Mesodermal cell (in vitro differentiated cells): ENCODE data around the gene ZNF710.

Experiments used
- H3K27ac ChIP-seq: 2 replicates; pipeline ENCODE4 v1.7.0; 2013; ENCODE audit warnings: mild to moderate bottlenecking, low read depth, low read length, moderate library complexity; ENCODE audit not compliant: severe bottlenecking
- H3K36me3 ChIP-seq: 2 replicates; pipeline ENCODE4 v1.7.1; 2013; ENCODE audit warnings: mild to moderate bottlenecking, low read length, moderate library complexity; ENCODE audit not compliant: control insufficient read depth, insufficient read depth
- H3K4me1 ChIP-seq: one replicate; pipeline ENCODE4 v1.7.1; 2013; ENCODE audit warnings: mild to moderate bottlenecking, low read length; ENCODE audit not compliant: insufficient read depth, control insufficient read depth, poor library complexity, severe bottlenecking
- H3K4me3 ChIP-seq: 2 replicates; pipeline ENCODE4 v1.7.0; 2013; ENCODE audit warnings: low read length, control low read depth, mild to moderate bottlenecking; ENCODE audit not compliant: insufficient read depth, poor library complexity, severe bottlenecking; ENCODE audit errors: extremely low read depth
- H3K9me3 ChIP-seq: 2 replicates; pipeline ENCODE4 v1.7.1; 2013; ENCODE audit warnings: mild to moderate bottlenecking, low read length, moderate library complexity; ENCODE audit not compliant: control insufficient read depth
- WGBS, 2 experiments: methylation state at CpG; one replicate each; pipeline ENCODE4 v1.1.5; 2013; ENCODE audit warnings: missing lambda C conversion rate in 2 of 2; ENCODE audit not compliant: insufficient coverage in 2 of 2; 5-methylcytosine and 5-hydroxymethylcytosine counted together

The ZNF710 gene

DNA sequence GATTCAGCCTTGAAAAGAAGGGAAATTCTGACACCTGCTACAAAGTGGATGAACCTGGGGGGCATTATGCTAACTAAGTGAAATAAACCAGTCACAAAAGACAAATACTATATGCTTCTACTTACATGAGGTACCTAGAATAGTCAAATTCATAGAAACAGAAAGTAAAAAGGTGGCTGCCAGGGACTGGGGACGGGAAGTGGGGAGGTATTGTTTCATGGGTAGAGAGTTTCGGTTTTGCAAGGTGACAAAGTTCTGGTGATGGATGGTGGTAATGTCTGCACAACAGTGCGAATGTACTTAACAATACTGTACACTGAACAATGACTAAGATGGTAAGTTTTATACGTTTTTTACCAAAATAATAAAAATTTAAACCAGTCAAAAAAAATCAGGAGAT is 96.4 kb downstream of the ZNF710 start:
- H3K36me3 ChIP-seq = peaks cover 10% of the 10 kb centered on the region
- no peak overlapping the region for H3K27ac ChIP-seq
- 80% methylated on average over 2 of the region's 4 CpGs; no CpG with 5 or more reads in 1 of the 2 experiments for WGBS, 2 experiments

DNA sequence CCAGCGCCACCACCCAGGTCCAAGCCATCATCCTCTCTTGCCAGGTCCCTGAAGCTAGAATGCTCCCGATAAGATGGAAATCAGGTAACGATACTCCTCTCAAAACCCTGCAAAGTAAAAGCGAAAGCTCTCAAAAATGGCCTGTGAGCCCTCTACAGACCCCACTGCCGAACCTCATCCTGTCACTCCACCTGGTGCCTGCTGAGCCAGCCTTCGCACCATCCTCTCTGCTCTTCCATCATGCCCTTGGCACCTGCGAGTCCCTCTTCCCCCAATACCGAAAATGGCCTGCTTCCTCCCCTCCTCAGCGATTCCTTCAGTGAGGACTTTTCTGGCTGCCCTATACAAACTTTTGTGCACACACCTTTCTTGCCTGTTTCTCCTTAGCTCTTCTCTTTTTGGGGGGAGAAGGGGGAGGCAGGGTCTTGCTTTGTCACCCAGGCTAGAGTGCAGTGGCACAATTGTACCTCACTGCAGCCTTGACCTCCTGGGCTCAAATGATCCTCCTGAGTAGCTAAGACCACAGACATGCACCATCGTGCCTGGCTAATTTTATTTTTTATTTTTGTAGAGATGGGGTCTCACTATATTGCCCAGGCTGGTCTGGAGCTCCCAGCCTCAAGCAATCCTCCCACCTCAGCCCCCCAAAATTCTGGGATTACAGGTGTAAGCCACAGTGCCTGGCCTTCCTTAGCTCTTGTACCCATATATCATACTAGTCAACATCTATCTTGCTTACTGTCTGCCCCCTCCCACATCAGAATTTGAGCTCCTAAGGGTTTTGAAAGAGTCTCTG is 98.1 kb downstream of the ZNF710 start:
- Histone ChIP-seq H3K27ac (no peak overlapping the region), H3K4me3 (no peak overlapping the region)
- 88 to 93% methylated on average over 8 of the region's 10 CpGs for WGBS, 2 experiments

More for the DNA sequence above, 96.4 kb downstream of the ZNF710 start:
- no peaks in the 10 kb centered on the region for H3K9me3 ChIP-seq
- peaks cover 10% of the 10 kb centered on the region for H3K4me1 ChIP-seq
- H3K4me3 ChIP-seq = no peak overlapping the region

GRCh38 chr15:90099868-90100831 is 99.0 kb downstream of the ZNF710 start:
- Histone ChIP-seq H3K36me3 (peaks cover 9% of the 10 kb centered on the region), H3K4me3 (peak overlapping the region; percentile 79), H3K4me1 (peaks cover 10% of the 10 kb centered on the region), H3K27ac (peak overlapping the region; percentile 16), H3K9me3 (no peaks in the 10 kb centered on the region)
- 95 to 98% methylated on average over 8 of the region's 11 CpGs for WGBS, 2 experiments

More for the DNA sequence above, 98.1 kb downstream of the ZNF710 start:
- Histone ChIP-seq H3K9me3 (no peaks in the 10 kb centered on the region), H3K36me3 (peaks cover 9% of the 10 kb centered on the region), H3K4me1 (peaks cover 10% of the 10 kb centered on the region)

DNA sequence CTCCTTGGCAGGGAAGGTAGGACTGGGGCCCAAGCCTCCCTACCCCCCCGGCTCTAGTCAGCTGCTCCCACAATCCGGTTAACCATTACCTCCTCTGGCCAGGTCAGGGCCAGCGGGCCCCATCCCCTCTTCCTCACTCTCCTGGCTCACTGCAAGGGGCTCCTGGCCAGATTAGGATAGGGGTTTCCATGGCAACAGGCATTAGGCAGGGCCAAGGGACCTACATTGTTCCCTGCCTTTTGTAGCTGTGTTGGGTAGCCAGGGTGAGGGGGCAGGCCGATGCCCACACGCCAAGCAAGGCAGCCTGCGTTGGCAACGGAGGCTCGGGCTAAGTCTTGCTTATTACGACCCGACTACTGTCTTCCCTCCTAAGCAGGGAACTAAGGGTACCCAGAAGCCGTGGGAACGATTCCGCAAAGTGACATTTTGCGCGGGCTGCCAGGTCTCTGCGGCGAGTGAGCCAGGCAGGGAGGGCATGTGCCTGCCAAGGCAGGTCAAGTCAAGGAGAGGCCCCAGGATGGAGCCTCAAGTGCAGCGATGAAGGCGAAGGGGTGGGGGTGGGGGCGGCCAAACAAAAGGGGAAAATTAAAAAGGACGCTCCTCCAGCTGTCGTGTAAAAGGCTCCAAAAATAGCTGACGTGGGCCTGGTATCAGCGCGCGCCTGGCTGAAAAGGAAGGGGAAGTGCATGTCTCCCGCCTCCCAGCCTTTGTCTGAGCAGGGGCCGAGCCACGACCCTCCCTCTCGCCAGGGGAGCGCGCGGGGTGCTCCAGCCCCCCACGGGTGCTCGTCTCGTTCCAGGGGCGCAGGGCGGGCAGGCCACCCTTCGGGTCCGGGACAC is 100.2 kb downstream of the ZNF710 start:
- Histone ChIP-seq H3K4me3 (peak overlapping the region; percentile 79), H3K27ac (peak overlapping the region; percentile 82), H3K36me3 (peaks cover 9% of the 10 kb centered on the region), H3K9me3 (no peaks in the 10 kb centered on the region), H3K4me1 (peaks cover 13% of the 10 kb centered on the region)
- whole genome bisulfite sequencing, 2 experiments = 6 to 9% methylated on average over 28 to 30 of the region's 40 CpGs

- 0 to 1% methylated on average over 81 to 82 of the region's 104 CpGs for WGBS, 2 experiments
- Histone ChIP-seq H3K27ac (peak within 1 kb of the TSS; percentile 82), H3K36me3 (peaks cover 8% of the 10 kb centered on the region), H3K4me1 (peaks cover 20% of the 10 kb centered on the region), H3K4me3 (peak within 1 kb of the TSS; percentile 79), H3K9me3 (no peaks in the 10 kb centered on the region)
Observed at GRCh38 chr15:90101969-90102890, 101.1 kb downstream of the ZNF710 start, which contains the start of gene IDH2. IDH2 (minus strand) TSS chr15:90102468; CDS start chr15:90102390, 78 bp downstream.

DNA sequence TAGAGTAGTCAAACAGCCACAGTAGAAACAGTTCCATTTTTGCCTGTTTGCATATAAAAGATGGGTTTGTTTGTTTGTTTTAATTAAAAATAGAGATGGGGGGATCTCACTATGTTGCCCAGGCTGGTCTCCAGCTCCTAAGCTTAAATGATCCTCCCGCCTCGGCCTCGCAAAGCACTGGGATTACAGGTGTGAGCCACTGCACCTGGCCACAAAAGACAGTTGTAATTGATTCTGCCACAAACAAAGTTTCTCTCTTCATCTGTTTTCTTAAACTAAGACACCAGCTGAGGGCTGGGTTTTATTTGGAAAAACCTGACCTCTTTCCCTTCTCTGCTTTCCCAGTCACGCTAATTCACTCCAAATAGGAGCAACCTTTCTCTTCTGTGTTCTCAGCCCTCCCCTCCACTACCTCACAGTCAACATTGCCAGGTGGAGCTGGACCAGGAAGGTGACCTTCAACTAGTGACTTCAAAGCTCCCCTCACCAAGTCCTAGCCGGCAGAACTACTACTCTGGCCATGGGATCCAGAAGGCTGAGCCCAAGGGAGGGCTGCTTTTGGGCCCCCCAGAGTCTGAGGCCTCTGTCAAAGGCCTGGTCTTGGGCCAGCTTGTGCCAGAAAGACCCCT is 102.7 kb downstream of the ZNF710 start:
- Histone ChIP-seq H3K9me3 (no peaks in the 10 kb centered on the region), H3K27ac (no peak overlapping the region), H3K4me3 (no peak overlapping the region), H3K36me3 (peaks cover 4% of the 10 kb centered on the region), H3K4me1 (peaks cover 20% of the 10 kb centered on the region)
- WGBS, 2 experiments = 88 to 89% methylated on average over 5 of the region's 5 CpGs

GRCh38 chr15:90104551-90104950 is 103.4 kb downstream of the ZNF710 start:
- peaks cover 4% of the 10 kb centered on the region for H3K36me3 ChIP-seq
- 87 to 92% methylated on average over 3 to 4 of the region's 4 CpGs for WGBS, 2 experiments

GRCh38 chr15:90105521-90105920 is 104.4 kb downstream of the ZNF710 start:
- Histone ChIP-seq H3K4me1 (peaks cover 18% of the 10 kb centered on the region), H3K36me3 (peaks cover 2% of the 10 kb centered on the region), H3K27ac (no peak overlapping the region), H3K4me3 (no peak overlapping the region), H3K9me3 (no peaks in the 10 kb centered on the region)
- WGBS, 2 experiments = 86 to 89% methylated on average over 5 to 7 of the region's 7 CpGs

More at GRCh38 chr15:90104551-90104950, 103.4 kb downstream of the ZNF710 start:
- Histone ChIP-seq H3K27ac (no peak overlapping the region), H3K9me3 (no peaks in the 10 kb centered on the region), H3K4me3 (no peak overlapping the region), H3K4me1 (peaks cover 20% of the 10 kb centered on the region)

DNA sequence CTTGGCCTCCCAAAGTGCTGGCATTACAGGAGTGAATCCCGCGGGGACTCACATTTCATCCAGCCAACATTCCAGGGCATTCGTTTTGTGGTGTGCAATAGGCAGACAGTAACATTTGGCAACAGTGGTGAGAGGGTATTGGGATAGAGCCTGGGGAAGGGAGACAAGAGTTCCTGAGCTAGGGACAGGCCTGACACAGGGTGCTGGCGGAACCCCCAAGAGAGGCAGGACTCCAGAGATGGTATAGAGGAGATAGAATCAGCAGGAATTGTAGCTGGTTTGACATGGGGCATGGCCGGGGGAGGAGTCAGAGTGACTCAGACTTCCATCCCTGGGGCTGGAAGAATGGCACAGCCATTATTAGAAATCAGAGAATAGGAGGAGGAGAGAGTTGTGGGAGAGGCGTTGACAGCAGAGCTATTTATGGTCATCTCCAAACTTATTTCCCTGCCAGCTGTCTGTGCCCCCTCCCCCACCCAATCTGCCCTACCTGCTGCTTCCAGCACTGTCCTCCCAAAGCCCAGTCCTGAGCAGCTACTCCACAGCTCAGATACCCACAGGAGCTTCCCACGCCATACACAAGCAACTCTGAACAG is 105.5 kb downstream of the ZNF710 start:
- Histone ChIP-seq H3K36me3 (no peaks in the 10 kb centered on the region), H3K4me3 (no peak overlapping the region), H3K9me3 (no peaks in the 10 kb centered on the region), H3K4me1 (peaks cover 10% of the 10 kb centered on the region), H3K27ac (no peak overlapping the region)
- 60% methylated on average over 3 to 5 of the region's 7 CpGs for WGBS, 2 experiments
